ENCODE data around the gene PSG1.
"Not testable (repeated sequence)": the region's sequence is repeated elsewhere in the genome, so short reads cannot be mapped to it uniquely, and the experiment has no call there.

Gene PSG1

DNA sequence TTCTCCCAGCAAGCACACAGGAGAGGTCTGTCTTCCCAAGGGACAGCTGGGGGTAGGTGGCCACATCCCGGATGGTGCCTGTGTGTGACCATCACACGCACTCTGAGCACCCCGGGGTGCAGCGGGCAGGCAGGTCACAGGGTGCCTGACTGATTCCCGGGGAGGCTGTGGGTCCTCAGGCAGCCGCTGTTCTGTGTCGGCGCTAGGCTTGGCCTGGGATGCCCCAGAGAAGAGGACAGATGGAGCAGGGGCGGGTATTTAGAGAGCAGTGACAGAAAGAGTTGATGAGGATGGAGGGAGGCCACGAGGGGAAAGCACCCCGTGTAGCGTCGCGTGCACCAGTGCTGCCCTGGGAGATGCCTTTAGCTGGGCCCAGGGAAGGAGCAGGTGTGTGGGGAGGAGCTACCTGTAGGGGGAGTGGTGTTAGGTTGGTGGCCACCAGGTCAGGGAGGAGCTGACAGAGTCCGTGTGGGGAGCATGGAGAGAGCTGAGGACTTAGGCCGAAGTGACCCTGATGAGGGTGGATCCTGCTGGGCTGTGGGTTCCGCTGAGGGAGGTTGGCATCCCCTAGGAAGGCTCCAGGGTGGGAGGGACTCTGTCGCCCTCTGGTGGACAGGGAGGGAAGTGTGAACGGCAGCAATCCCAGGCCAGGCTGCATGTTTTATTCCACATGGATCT, 22.5 kb downstream of the PSG1 start:
- H3K9me3 Mint-ChIP-seq; H3K27me3 Mint-ChIP-seq (ENCODE audit: low read depth); H3K4me3 Mint-ChIP-seq; H3K4me1 Mint-ChIP-seq (ENCODE audit: low read depth); H3K27ac Mint-ChIP-seq; H3K36me3 Mint-ChIP-seq (ENCODE audit: low read depth): not testable (repeated sequence)

DNA sequence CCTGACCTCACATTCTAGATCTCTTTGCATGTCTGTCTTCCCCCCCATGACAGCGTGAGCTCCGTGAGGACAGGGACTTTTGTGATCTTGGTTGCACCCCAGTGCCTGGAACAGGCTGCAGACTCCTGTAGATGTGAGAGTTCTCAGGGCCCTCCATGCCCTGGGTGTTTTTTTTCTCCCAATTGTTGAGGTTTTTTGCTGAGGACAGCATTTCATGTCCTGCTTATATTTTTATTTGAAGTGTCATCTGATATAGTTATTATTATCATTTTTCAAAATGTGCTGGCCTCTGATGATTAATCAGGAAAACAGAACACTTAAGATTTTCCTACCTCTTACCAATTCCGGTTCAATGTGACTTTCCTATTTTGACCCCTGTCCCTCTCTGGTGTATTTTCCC, 24.8 kb downstream of the PSG1 start:
- not testable (repeated sequence) for H3K4me3 Mint-ChIP-seq; H3K4me1 Mint-ChIP-seq (ENCODE audit: low read depth); H3K27me3 Mint-ChIP-seq (ENCODE audit: low read depth); H3K27ac Mint-ChIP-seq; H3K36me3 Mint-ChIP-seq (ENCODE audit: low read depth); H3K9me3 Mint-ChIP-seq

GRCh38 chr19:42853231-42853630, 26.3 kb downstream of the PSG1 start:
- not testable (repeated sequence) for H3K4me1 Mint-ChIP-seq (ENCODE audit: low read depth)

GRCh38 chr19:42852821-42853220, 26.7 kb downstream of the PSG1 start:
- not testable (repeated sequence) for H3K27ac Mint-ChIP-seq; H3K27me3 Mint-ChIP-seq (ENCODE audit: low read depth); H3K4me3 Mint-ChIP-seq; H3K4me1 Mint-ChIP-seq (ENCODE audit: low read depth); H3K36me3 Mint-ChIP-seq (ENCODE audit: low read depth); H3K9me3 Mint-ChIP-seq

More at GRCh38 chr19:42853231-42853630, 26.3 kb downstream of the PSG1 start:
- not testable (repeated sequence) for H3K27ac Mint-ChIP-seq; H3K4me3 Mint-ChIP-seq; H3K36me3 Mint-ChIP-seq (ENCODE audit: low read depth); H3K9me3 Mint-ChIP-seq; H3K27me3 Mint-ChIP-seq (ENCODE audit: low read depth)

DNA sequence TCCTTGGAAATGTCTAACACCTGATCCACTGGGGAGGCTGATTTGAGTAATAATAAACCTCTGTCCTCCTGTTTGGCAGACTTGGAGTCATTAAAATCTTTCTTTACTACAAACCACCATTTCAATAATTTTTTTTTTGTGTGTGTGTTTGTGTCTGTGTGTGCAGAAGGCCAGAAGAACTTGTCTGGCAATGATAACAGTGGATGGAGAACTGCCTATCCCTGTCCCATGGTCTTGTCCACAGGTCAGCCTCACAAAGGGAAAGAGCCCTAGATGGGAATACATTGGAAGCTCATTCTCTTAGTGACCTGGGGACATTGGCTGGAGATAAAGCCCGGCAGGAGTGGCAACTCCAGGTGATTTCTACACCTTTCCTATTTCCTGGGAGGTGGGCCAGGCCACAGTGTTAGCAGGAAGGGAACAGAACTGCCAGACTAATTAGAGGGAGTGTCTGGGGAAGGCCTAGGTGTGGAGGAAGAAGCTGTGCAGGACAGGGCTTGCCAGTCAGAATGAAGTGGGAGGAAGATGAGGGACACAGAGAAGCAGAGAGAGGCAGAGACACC, 27.7 kb downstream of the PSG1 start:
- not testable (repeated sequence) for H3K36me3 Mint-ChIP-seq (ENCODE audit: low read depth); H3K4me3 Mint-ChIP-seq; H3K9me3 Mint-ChIP-seq; H3K27ac Mint-ChIP-seq; H3K4me1 Mint-ChIP-seq (ENCODE audit: low read depth); H3K27me3 Mint-ChIP-seq (ENCODE audit: low read depth)

DNA sequence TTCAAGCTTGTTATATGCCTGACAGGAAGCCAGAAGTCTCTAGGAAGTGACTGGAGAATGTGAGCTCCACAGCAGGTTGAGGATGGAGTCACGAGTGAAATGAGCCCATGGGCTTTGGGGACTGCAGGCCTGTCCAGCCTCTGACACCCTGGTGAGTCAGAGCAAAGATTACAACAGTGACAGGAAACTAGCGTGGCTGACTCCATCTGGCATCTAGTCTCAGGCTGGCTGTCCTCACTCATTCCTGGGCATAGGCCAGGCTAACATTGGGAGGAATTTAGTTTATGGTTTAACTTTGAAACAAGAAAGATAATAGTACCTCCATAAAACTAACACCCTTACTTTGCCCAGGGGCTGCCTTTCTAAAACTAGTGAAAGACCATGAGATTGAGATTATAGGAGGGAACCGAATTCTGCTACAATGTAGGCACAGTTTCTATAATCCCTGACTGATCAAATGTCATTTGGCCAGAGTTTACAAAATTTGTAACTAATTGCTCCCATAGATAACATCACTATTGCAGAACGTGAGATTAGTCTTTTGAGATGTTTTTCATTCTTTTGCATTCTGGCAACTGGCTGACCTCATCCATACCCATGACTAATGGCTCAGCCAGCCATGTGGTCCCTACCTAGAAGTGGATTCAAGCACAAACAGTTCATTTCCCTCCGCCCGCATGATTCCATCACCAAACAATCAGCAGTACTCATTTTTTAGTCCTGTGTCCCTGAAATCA, 28.4 kb downstream of the PSG1 start:
- Mint-ChIP-seq H3K27me3 (ENCODE audit: low read depth) (no peaks in the 10 kb centered on the region), H3K4me1 (ENCODE audit: low read depth) (no peaks in the 10 kb centered on the region), H3K36me3 (ENCODE audit: low read depth) (no peaks in the 10 kb centered on the region), H3K27ac (no peak overlapping the region), H3K9me3 (no peaks in the 10 kb centered on the region), H3K4me3 (no peak overlapping the region)

DNA sequence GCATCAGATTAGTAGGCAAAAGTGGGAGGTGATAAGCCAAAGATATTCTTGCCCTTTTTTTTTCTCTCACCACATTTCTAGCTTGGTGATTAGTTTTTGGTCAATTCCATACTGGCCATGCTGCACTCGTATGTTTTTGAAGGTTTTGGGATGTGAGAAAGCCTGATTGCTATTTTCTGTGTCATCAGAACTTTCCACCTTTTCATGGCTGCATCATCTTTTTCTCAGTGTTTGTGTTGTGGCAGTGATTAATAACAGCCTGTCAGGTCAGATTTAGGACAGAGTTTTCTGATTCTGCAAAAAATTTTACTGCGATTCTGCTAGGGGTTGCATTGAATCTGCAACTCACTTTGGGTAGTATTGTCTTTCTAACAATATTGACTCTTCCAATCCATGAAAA, 32.9 kb downstream of the PSG1 start:
- H3K9me3 Mint-ChIP-seq: no peaks in the 10 kb centered on the region
- H3K4me1 Mint-ChIP-seq (ENCODE audit: low read depth): no peaks in the 10 kb centered on the region
- no peak overlapping the region for H3K4me3 Mint-ChIP-seq
- no peaks in the 10 kb centered on the region for H3K27me3 Mint-ChIP-seq (ENCODE audit: low read depth)
- no peak overlapping the region for H3K27ac Mint-ChIP-seq
- H3K36me3 Mint-ChIP-seq (ENCODE audit: low read depth): no peaks in the 10 kb centered on the region

GRCh38 chr19:42843631-42844030, 35.9 kb downstream of the PSG1 start:
- not testable (repeated sequence) for H3K36me3 Mint-ChIP-seq (ENCODE audit: low read depth); H3K27me3 Mint-ChIP-seq (ENCODE audit: low read depth); H3K4me3 Mint-ChIP-seq; H3K9me3 Mint-ChIP-seq; H3K4me1 Mint-ChIP-seq (ENCODE audit: low read depth); H3K27ac Mint-ChIP-seq

GRCh38 chr19:42832746-42833442, 46.6 kb downstream of the PSG1 start:
- H3K27me3 Mint-ChIP-seq (ENCODE audit: low read depth); H3K36me3 Mint-ChIP-seq (ENCODE audit: low read depth); H3K4me1 Mint-ChIP-seq (ENCODE audit: low read depth); H3K9me3 Mint-ChIP-seq; H3K4me3 Mint-ChIP-seq; H3K27ac Mint-ChIP-seq: not testable (repeated sequence)

DNA sequence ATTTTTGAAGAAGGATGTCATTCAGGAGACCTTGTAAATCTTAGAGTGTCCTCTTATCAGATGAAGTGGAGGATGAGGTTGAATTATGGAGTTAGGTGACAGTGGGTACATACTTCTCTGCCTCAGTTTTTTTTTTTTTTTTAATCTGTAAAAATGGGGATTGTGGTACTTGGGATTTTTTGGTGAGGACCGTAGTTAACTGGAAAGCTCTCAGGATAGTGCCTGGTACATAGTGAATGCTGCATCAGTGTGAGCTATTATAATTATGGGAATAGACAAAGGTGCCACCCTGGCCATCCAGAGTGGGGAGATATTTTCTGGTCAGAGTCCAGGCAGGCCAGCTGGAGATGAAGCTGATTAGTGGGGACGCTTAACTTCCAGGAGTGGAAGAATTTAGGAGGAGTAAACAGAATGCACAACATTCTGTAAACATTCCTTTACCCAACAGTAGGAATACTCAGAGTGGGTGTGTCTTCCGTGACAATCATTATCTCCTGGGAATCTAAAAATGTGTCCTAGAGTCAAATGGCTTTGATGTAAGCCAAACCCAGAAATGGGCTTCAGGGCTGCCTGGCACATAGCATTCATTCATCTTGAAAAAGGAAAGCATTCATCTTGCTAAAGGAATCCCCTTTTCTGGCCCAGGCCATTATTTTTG, 47.4 kb downstream of the PSG1 start:
- not testable (repeated sequence) for H3K4me1 Mint-ChIP-seq (ENCODE audit: low read depth); H3K36me3 Mint-ChIP-seq (ENCODE audit: low read depth); H3K27me3 Mint-ChIP-seq (ENCODE audit: low read depth); H3K27ac Mint-ChIP-seq; H3K9me3 Mint-ChIP-seq; H3K4me3 Mint-ChIP-seq

GRCh38 chr19:42831221-42832019, 48.1 kb downstream of the PSG1 start:
- H3K4me3 Mint-ChIP-seq: no peak overlapping the region
- H3K36me3 Mint-ChIP-seq (ENCODE audit: low read depth): no peaks in the 10 kb centered on the region
- H3K4me1 Mint-ChIP-seq (ENCODE audit: low read depth): no peaks in the 10 kb centered on the region
- no peak overlapping the region for H3K27ac Mint-ChIP-seq
- peaks cover 3% of the 10 kb centered on the region for H3K27me3 Mint-ChIP-seq (ENCODE audit: low read depth)
- H3K9me3 Mint-ChIP-seq: no peaks in the 10 kb centered on the region

GRCh38 chr19:42821306-42821977, 58.1 kb downstream of the PSG1 start:
- H3K36me3 Mint-ChIP-seq (ENCODE audit: low read depth); H3K27ac Mint-ChIP-seq; H3K4me3 Mint-ChIP-seq; H3K27me3 Mint-ChIP-seq (ENCODE audit: low read depth); H3K9me3 Mint-ChIP-seq; H3K4me1 Mint-ChIP-seq (ENCODE audit: low read depth): not testable (repeated sequence)

- not testable (repeated sequence) for H3K9me3 Mint-ChIP-seq; H3K27ac Mint-ChIP-seq; H3K4me1 Mint-ChIP-seq (ENCODE audit: low read depth); H3K27me3 Mint-ChIP-seq (ENCODE audit: low read depth); H3K36me3 Mint-ChIP-seq (ENCODE audit: low read depth); H3K4me3 Mint-ChIP-seq
Measured at GRCh38 chr19:42819960-42820650, 59.4 kb downstream of the PSG1 start.

Measured in T-helper 1 cell treated with Interleukin-12 subunit alpha and Interleukin-12 subunit beta and Interleukin-4 antibody, amounts not matched to agents 30 μg/mL and 1 μg/mL, for 36 hours (primary cell).